IPS-NIHi11 (cell line): ENCODE data around the gene NDRG2.

Experiments used
- DNase-seq: peaks from one replicate; pipeline ENCODE4 v3.0.0; 2012; ENCODE audit warnings: mixed read lengths, low spot score

Gene NDRG2

DNA sequence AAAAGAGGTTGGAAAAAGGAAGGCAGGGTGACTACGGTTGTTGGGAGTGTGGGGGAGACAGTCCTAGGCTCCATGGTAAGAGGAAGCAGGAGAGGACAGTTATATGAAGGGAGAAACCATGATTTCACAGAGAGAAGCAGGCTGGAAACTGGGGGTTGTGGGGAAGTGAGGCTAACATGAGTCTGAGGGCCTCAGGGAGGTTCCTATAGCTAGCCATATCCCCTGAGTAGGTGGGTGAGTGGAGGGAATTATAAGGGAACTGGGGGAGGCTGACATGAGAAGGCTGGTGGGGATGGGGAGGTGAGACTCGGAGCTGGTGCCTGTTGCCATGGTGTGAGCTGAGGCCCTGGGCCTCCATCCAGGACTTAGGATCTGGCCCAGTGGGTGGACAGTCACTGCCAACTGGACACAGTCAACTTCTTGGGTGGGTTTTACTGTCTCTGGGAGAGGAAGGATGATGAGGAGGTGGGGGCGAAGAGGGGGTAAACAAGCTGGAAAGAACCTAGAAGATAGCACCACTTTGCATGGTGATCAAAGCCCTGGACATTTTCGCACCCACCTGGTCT, 8.4 kb upstream of the NDRG2 start:
- DNase-seq, result no peak

- DNase-seq, result no peak
Observed at GRCh38 chr14:21032326-21033132, 7.7 kb upstream of the NDRG2 start.

GRCh38 chr14:21030531-21030930, 5.7 kb upstream of the NDRG2 start:
- no peak for DNase-seq

GRCh38 chr14:21029917-21030316, 5.1 kb upstream of the NDRG2 start, which contains the start of gene TPPP2:
TPPP2 (plus strand) TSS chr14:21030217; CDS start chr14:21030582, 365 bp downstream.
- DNase-seq, result no peak

- peak; percentile 31 for DNase-seq
Observed at GRCh38 chr14:21026988-21027315, 2.1 kb upstream of the NDRG2 start.

GRCh38 chr14:21026274-21026987, 1.6 kb upstream of the NDRG2 start:
- peak; percentile 46 for DNase-seq

DNA sequence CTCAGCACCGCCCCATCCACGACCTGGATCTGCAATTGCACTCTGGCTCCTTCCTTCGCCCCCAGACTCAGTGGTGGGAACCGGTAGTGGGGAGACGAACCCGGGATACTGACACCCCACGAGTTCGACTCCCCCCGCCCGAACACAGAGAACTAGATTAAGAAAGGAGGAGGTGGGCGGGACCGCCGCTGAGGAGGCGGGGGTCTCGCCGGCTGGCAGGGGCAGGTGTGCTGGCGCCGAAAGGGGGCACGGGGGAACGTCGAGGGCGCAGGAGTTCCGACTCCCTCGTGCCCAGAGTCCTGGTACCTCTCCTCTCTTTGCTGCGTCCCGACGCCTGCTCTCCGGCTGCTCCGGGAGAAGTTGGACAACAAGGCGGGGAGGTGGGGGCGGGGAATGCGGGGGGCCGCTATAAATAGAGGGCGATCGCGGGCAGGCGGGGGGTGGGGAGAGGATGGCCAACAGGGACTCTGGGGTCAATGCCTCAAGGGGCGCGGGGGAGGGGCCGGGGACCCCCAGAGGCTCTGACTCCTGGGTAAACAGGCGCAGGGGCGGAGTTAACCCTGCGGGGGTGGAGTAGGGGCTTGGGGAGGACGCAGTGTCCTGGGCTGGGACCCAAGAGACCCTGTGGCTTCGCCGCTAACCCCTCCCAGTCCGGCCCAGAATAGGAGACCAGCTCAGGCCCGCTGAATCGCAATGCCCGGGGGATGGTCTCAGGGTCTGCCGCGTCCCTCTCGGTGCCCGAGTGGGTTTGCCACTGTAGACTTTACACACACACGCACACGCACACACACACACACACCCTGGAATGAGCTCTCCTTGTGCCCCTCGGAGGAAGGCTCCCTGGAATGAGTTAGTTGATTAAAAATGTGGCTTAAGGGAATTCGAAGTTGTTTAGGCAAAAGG, 761 bp upstream of the NDRG2 start:
- peak; percentile 77 for DNase-seq

- DNase-seq, result no peak
Observed at GRCh38 chr14:21023817-21024584, 860 bp downstream of the NDRG2 start.

- no peak for DNase-seq
Observed at GRCh38 chr14:21023174-21023573, 1.7 kb downstream of the NDRG2 start.

- no peak for DNase-seq
Observed at GRCh38 chr14:21022686-21023085, 2.2 kb downstream of the NDRG2 start.

DNA sequence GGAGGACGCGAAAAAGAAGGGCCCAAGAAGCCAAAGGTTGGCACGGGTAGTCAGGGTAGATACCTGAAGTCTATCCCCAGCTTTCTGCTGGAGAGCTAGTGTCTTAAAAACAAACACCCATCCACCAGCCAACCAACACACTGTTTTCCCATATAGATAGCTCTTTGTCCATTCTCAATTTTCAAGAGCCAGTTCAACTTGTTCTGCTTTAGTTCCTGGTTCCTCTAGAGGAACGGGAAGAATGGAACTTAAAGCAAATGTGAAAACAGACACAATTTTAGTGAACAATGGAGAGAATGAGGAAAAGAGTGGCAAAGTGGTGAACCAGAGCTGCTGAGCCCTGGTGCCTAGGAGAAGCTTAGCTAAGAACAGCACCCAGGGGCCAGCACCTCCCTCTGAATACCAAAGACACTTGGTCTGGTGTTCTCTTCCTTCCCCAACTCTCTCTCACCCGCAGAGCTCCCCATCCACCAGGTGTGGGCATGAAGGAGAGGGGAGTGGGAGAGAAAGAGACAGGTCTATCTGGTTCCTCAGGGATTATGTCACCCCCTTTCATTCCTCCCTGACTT, 3.8 kb downstream of the NDRG2 start:
- DNase-seq, result no peak

GRCh38 chr14:21019366-21019765, 5.5 kb downstream of the NDRG2 start:
- DNase-seq, result no peak

GRCh38 chr14:21018781-21019180, 6.1 kb downstream of the NDRG2 start:
- no peak for DNase-seq

GRCh38 chr14:21018286-21018685, 6.6 kb downstream of the NDRG2 start:
- DNase-seq, result no peak

GRCh38 chr14:21017528-21018245, 7.2 kb downstream of the NDRG2 start:
- no peak for DNase-seq

DNA sequence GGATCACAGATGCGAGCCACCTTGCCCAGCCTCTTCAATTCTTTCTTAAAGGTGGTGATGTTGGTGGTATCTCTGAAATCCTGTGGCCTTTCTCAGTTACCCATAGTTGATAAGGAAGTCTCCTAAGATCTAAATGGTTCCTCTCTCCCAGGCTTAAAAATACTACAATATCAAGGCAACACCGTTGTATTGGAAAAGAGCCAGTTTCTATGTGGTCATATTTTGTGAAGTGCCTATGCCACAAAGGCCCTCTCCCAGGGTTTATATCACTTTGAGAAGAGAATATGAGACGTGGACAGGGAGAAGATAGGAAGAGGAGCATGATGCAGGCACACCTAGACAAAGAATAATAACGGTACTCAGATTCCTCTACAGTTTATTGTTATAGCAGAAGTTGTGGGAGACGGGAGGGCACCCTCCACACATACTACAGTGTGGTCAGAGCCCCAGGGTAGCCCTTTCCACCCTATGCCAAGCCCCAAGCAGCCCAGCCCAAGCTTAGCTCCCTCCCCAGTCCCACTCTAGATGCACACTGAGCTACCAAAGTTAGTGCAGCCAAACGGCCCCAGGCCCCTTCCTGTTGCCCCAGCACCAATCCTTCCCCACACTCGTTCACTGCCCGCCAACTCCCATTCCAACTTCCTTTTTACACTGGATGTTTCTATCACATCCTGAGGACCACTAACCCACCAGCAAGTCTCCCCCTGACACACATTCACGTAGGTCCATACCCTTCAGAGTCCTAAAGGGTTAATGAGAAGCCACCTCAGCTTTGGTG, 8.3 kb downstream of the NDRG2 start:
- DNase-seq, result no peak

DNA sequence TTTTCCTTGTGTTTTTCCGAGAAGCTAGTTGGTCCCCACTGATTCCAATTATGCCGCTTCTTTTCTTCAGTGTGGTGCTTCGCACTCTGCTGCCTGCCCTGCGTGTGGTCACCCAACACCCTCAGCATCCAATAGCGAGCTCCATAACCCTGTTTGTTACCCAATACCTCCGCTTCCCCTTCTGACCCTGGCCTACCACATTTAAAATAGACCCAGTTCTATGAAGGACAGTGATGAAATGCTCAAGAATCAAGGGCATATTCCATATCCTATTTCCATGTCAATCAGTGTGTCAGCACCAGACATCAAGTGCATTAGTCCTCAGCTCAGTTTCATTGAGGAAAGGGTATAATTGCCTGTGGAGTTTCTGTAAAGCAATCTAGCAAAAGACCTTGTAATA, 9.5 kb downstream of the NDRG2 start:
- DNase-seq, result no peak

GRCh38 chr14:21014761-21015190, 10.1 kb downstream of the NDRG2 start:
- DNase-seq, result peak; percentile 81

DNA sequence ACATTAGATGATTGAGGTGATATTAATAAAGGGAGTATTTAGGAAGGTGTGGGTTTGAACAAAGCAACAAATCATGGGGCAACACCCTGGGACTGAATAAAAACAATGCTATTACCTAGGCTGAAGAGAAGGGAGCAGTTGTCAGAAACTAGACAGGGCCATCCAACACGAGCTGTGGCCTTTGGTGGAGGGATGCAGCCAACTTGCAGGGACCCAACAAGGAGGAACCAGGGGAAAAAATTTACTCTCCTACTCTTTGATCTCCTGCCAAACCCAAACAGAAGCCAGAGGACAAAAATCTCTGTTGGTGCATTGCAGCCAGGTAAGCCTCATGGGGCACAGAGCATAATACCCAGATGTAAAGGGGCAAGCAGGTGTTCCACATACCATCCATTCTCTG, 13.7 kb downstream of the NDRG2 start:
- no peak for DNase-seq
